NCI-H510A treated with DMSO at 0.1 percent for 48 hours (cell line): Measurements from ENCODE around the gene BZW2.
A peak's percentile ranks its signal among the peaks of the same experiment; 100 is the strongest.

ENCODE experiments used
- DNase-seq: peaks from one replicate; lab custom pipeline; 2025; lab: John Stamatoyannopoulos, UW

The BZW2 gene

GRCh38 chr7:16753932-16754855, 108.2 kb downstream of the BZW2 start:
- peak; percentile 48 for DNase-seq

GRCh38 chr7:16754856-16755317, 108.9 kb downstream of the BZW2 start:
- no peak for DNase-seq

- DNase-seq, result no peak
Observed at GRCh38 chr7:16755397-16755796, 109.4 kb downstream of the BZW2 start.
